OCI-LY7 (cell line): ENCODE measurements around the gene PGLYRP2. TPM values are rescaled to one million over a fixed set of nuclear protein-coding genes. Genes with fewer than 3 reads are reported as not detected.
"Not testable (repeated sequence)": the region's sequence is repeated elsewhere in the genome, so short reads cannot be mapped to it uniquely, and the experiment has no call there.

Experiments used
- BruUV-seq: library from RNA; stranded (reverse); fragments of 400-500 nt; replicated peaks from 2 replicates; lab custom pipeline; 2021; lab: Mats Ljungman, UMichigan
- CTCF ChIA-PET: fragments of 300-600 bp; sonication (Branson Sonifier 250); formaldehyde crosslinking; loops from one replicate; lab custom pipeline; 2022; ENCODE audit warnings: antibody characterized with exemption; ENCODE audit not compliant: unreplicated experiment; lab: Charles Lee
- POLR2A ChIA-PET: fragments of 300-600 bp; sonication (Branson Sonifier 250); formaldehyde crosslinking; loops from one replicate; lab custom pipeline; 2022; ENCODE audit warnings: antibody characterized with exemption; lab: Charles Lee
- DNase-seq: peaks from one replicate; pipeline ENCODE4 v3.0.0-alpha.2; 2015; ENCODE audit warnings: low spot score
- H2AFZ ChIP-seq: fragments of 200-600 bp; sonication (generic), shearing (Covaris generic); 2 replicates; pipeline ENCODE4 v1.6.1; 2014; ENCODE audit warnings: mild to moderate bottlenecking, antibody characterized with exemption, low read length, moderate library complexity
- H3K27ac ChIP-seq: fragments of 200-600 bp; sonication (generic); 2 replicates; pipeline ENCODE4 v1.5.1; 2014; ENCODE audit warnings: mixed run types, low read depth, mild to moderate bottlenecking, moderate library complexity, low read length, inconsistent platforms; ENCODE audit not compliant: poor library complexity, severe bottlenecking
- H3K36me3 ChIP-seq: fragments of 200-600 bp; sonication (generic); 2 replicates; pipeline ENCODE4 v1.6.1; 2014; ENCODE audit warnings: mild to moderate bottlenecking, antibody characterized with exemption, low read length, moderate library complexity, mixed read lengths; ENCODE audit not compliant: insufficient read depth
- H3K4me1 ChIP-seq: fragments of 200-600 bp; sonication (generic); 2 replicates; pipeline ENCODE4 v1.5.1; 2014; ENCODE audit warnings: mild to moderate bottlenecking, low read length; ENCODE audit not compliant: insufficient read depth, poor library complexity, severe bottlenecking
- H3K4me2 ChIP-seq: fragments of 200-600 bp; sonication (generic); 2 replicates; pipeline ENCODE4 v1.6.1; 2014; ENCODE audit warnings: mild to moderate bottlenecking, low read length
- H3K4me3 ChIP-seq: fragments of 200-600 bp; sonication (generic); 2 replicates; pipeline ENCODE4 v1.5.1; 2014; ENCODE audit warnings: mild to moderate bottlenecking, low read depth, low read length; ENCODE audit not compliant: poor library complexity, severe bottlenecking
- H3K79me2 ChIP-seq: fragments of 200-600 bp; sonication (generic); 2 replicates; pipeline ENCODE4 v1.6.1; 2016; ENCODE audit warnings: low read depth, mild to moderate bottlenecking, low read length, moderate library complexity, mixed read lengths; ENCODE audit not compliant: insufficient read depth
- H3K9me2 ChIP-seq: fragments of 200-600 bp; sonication (generic); 2 replicates; pipeline ENCODE4 v1.6.1; 2016; ENCODE audit warnings: mild to moderate bottlenecking, low read length, mixed read lengths; ENCODE audit not compliant: insufficient read depth
- H3K9me3 ChIP-seq: fragments of 200-600 bp; sonication (generic); 2 replicates; pipeline ENCODE4 v1.6.1; 2014; ENCODE audit warnings: mild to moderate bottlenecking, mixed run types, low read length, mixed read lengths
- H4K20me1 ChIP-seq: fragments of 200-600 bp; sonication (generic); 2 replicates; pipeline ENCODE4 v1.6.1; 2014; ENCODE audit warnings: mild to moderate bottlenecking, antibody characterized with exemption, low read length, moderate library complexity, mixed read lengths; ENCODE audit not compliant: insufficient read depth
- EZH2phosphoT487 ChIP-seq: fragments of 200-600 bp; sonication (generic); IDR thresholded peaks from 2 replicates; pipeline ENCODE4 v1.6.1; 2018; ENCODE audit warnings: low read depth, borderline replicate concordance, mild to moderate bottlenecking, mixed run types, antibody characterized with exemption, low read length, moderate library complexity, mixed read lengths
- intact Hi-C: fragments of 100-400 bp; cut with micrococcal nuclease; formaldehyde crosslinking; loops from one replicate; pipeline ENCODE4 v1.10.0; 2022; ENCODE audit not compliant: unreplicated experiment
- total RNA-seq, 2 experiments: library from RNA; depleted of rRNA in 1 of 2; stranded (reverse); fragments of >200 nt in 1 of 2; shearing (Covaris generic) in 1 of 2; gene quantifications; 2 replicates each; pipeline ENCODE4 v1.2.3, GENCODE V29; 2014 to 2022
- TF ChIP-seq, protein P1 (sequence below): fragments of 200-600 bp; sonication (generic); conservative IDR thresholded peaks from 2 replicates; pipeline ENCODE4 v1.5.1; 2014; ENCODE audit warnings: mild to moderate bottlenecking, antibody characterized with exemption, low read length, moderate library complexity, mixed read lengths

Gene PGLYRP2
- total RNA-seq, 2 experiments from 2014 or later = not detected

DNA sequence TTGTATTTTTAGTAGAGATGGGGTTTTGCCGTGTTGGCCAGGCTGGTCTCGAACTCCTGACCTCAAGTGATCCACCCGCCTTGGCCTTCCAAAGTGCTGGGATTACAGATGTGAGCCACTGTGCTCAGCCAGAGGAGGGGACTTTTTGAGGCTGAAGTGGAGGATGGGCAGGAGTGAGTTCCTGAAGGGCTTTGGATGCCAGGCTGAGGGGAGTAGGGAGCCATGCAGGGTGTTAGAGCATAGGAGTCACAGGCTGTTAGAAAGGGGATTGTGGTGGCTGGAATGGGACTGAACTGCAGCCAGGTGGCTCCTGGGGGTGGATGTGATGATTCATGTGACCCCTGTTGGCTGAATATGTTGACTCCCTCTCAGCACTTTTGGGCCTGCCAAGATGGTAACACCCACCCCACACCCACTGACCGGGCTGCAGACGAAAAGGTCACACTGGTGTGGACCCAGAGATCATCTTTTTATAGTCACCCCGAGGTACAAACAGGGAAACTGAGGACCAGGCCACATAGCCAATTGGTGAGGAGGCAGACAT lies 40.2 kb upstream of the PGLYRP2 start:
- no peak for TF ChIP-seq EZH2phosphoT487
- TF ChIP-seq, protein P1, sequence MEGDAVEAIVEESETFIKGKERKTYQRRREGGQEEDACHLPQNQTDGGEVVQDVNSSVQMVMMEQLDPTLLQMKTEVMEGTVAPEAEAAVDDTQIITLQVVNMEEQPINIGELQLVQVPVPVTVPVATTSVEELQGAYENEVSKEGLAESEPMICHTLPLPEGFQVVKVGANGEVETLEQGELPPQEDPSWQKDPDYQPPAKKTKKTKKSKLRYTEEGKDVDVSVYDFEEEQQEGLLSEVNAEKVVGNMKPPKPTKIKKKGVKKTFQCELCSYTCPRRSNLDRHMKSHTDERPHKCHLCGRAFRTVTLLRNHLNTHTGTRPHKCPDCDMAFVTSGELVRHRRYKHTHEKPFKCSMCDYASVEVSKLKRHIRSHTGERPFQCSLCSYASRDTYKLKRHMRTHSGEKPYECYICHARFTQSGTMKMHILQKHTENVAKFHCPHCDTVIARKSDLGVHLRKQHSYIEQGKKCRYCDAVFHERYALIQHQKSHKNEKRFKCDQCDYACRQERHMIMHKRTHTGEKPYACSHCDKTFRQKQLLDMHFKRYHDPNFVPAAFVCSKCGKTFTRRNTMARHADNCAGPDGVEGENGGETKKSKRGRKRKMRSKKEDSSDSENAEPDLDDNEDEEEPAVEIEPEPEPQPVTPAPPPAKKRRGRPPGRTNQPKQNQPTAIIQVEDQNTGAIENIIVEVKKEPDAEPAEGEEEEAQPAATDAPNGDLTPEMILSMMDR = no peak
- Histone ChIP-seq H4K20me1 (no peaks in the 10 kb centered on the region), H3K9me2 (no peaks in the 10 kb centered on the region), H3K79me2 (no peaks in the 10 kb centered on the region), H3K4me1 (no peaks in the 10 kb centered on the region), H3K27ac (no peak overlapping the region), H3K4me2 (no peak overlapping the region), H3K9me3 (no peaks in the 10 kb centered on the region; the same call in 1 of the 2 replicates), H2AFZ (no peak overlapping the region), H3K4me3 (no peak overlapping the region), H3K36me3 (no peaks in the 10 kb centered on the region)
- no TSS peak for BruUV-seq
- POLR2A ChIA-PET = interaction anchor here (0.7 kb wide), 1 partner anchor 506 kb away, joined by 3 read pairs; no protein-coding TSS in a partner anchor
- no peak for DNase-seq
- intact Hi-C loops = no loop called here
- CTCF ChIA-PET = no interaction called here

DNA sequence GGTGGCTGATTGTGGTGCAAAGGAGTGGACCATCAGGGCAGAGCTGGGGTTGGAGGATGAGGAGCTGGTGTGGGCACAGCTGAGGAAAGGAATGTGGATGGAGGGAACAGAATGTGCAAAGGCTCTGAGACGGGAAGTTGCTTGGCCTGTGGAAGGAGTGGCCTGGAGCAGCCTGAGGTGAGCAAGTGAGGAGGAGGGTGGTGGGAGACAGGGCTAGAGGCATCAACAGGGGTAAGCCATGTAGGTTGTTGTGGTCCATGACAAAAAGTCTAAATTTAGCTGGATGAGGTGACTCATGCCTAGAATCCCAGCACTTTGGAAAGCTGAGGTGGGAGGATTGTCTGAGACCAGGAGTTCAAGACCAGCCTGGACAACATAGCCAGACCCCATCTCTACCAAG lies 38.5 kb upstream of the PGLYRP2 start:
- no TSS peak for BruUV-seq
- Histone ChIP-seq H3K9me2 (no peaks in the 10 kb centered on the region), H3K79me2 (no peaks in the 10 kb centered on the region), H2AFZ (no peak overlapping the region), H4K20me1 (no peaks in the 10 kb centered on the region), H3K9me3 (no peaks in the 10 kb centered on the region; the same call in 1 of the 2 replicates), H3K4me1 (no peaks in the 10 kb centered on the region), H3K27ac (no peak overlapping the region), H3K4me2 (no peak overlapping the region), H3K4me3 (no peak overlapping the region), H3K36me3 (no peaks in the 10 kb centered on the region)
- intact Hi-C loops = no loop called here
- DNase-seq = no peak
- no peak for TF ChIP-seq EZH2phosphoT487
- TF ChIP-seq, protein P1 = no peak
- ChIA-PET CTCF (no interaction called here), POLR2A (no interaction called here)

DNA sequence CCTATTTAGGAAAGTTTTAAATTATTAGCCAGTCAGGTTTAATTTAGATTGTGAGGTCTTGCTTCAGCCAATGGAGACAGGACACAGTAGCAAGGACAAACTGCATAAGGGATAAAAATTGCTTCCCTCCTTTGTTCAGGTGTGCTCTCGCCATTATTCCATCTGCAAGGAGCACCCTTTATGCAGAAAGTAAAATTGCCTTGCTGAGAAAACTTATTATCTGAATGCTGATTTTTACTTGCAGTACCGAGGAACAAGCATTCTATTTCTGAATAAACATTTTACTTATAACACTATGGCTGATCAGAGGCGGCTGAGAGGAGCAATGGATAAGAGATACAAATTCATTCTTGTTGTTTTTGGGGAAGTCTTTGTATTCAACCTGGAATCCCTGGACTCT lies 37.1 kb upstream of the PGLYRP2 start:
- POLR2A ChIA-PET = no interaction called here
- CTCF ChIA-PET = no interaction called here
- H3K9me2 ChIP-seq = no peaks in the 10 kb centered on the region
- H4K20me1 ChIP-seq = no peaks in the 10 kb centered on the region
- no peak overlapping the region for H2AFZ ChIP-seq
- H3K36me3 ChIP-seq = no peaks in the 10 kb centered on the region
- H3K4me2 ChIP-seq = no peak overlapping the region
- no peak for DNase-seq
- H3K4me3 ChIP-seq = no peak overlapping the region
- no TSS peak for BruUV-seq
- H3K79me2 ChIP-seq = no peaks in the 10 kb centered on the region
- TF ChIP-seq EZH2phosphoT487 = no peak
- TF ChIP-seq, protein P1 = no peak
- intact Hi-C loops = no loop called here
- no peak overlapping the region for H3K27ac ChIP-seq
- no peaks in the 10 kb centered on the region; the same call in 1 of the 2 replicates for H3K9me3 ChIP-seq
- H3K4me1 ChIP-seq = no peaks in the 10 kb centered on the region

DNA sequence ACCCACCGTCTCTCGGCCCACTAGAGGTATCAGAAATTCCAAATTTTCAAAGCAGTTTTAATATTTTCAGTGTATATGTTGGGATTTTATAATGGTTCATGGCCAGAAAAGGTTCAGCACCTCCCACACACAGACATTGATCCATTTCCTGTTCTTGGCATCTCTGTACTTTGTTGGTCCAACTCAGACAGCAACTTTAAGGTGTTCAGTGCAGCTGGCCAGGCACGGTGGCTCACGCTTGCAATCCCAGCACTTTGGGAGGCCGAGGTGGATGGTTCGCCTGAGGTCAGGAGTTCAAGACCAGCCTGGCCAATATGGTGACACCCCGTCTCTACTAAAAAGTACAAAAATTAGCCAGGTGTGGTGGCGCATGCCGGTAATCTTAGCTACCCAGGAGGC lies 35.9 kb upstream of the PGLYRP2 start:
- H3K4me1 ChIP-seq, CTCF ChIA-PET, H2AFZ ChIP-seq, H3K36me3 ChIP-seq, BruUV-seq, intact Hi-C loops, H3K9me2 ChIP-seq, H3K4me3 ChIP-seq, H3K79me2 ChIP-seq, H3K4me2 ChIP-seq, H4K20me1 ChIP-seq, DNase-seq, H3K27ac ChIP-seq, H3K9me3 ChIP-seq: not testable (repeated sequence)
- POLR2A ChIA-PET = interaction anchor here (0.6 kb wide), 1 partner anchor 164 kb away, joined by 3 read pairs; no protein-coding TSS in a partner anchor
